Measurements from ENCODE around the gene VSX1.

The VSX1 gene

GRCh38 chr20:25047766-25048165 lies 34.2 kb downstream of the VSX1 start:
- no peak overlapping the region for H3K9ac ChIP-seq (ENCODE audit: low read length)
- no peaks in the 10 kb centered on the region for H3K4me1 ChIP-seq (ENCODE audit: control insufficient read depth, low read depth, low read length)
- H3K9me3 ChIP-seq (ENCODE audit: control insufficient read depth, low read depth, low read length) = no peaks in the 10 kb centered on the region
- H3K27ac ChIP-seq (ENCODE audit: low read length) = no peak overlapping the region
- no peaks in the 10 kb centered on the region for H3K36me3 ChIP-seq (ENCODE audit: control insufficient read depth, low read depth, low read length)
- no peaks in the 10 kb centered on the region for H3K27me3 ChIP-seq (ENCODE audit: control insufficient read depth, insufficient read depth, low read length)
- H3K4me3 ChIP-seq (ENCODE audit: low read length) = no peak overlapping the region

GRCh38 chr20:25046736-25047666 lies 34.9 kb downstream of the VSX1 start:
- Histone ChIP-seq H3K36me3 (ENCODE audit: control insufficient read depth, low read depth, low read length) (no peaks in the 10 kb centered on the region), H3K9ac (ENCODE audit: low read length) (no peak overlapping the region), H3K9me3 (ENCODE audit: control insufficient read depth, low read depth, low read length) (no peaks in the 10 kb centered on the region), H3K4me3 (ENCODE audit: low read length) (no peak overlapping the region), H3K27ac (ENCODE audit: low read length) (no peak overlapping the region), H3K4me1 (ENCODE audit: control insufficient read depth, low read depth, low read length) (no peaks in the 10 kb centered on the region), H3K27me3 (ENCODE audit: control insufficient read depth, insufficient read depth, low read length) (no peaks in the 10 kb centered on the region)

- Histone ChIP-seq H3K4me1 (ENCODE audit: control insufficient read depth, low read depth, low read length) (no peaks in the 10 kb centered on the region), H3K36me3 (ENCODE audit: control insufficient read depth, low read depth, low read length) (no peaks in the 10 kb centered on the region), H3K27me3 (ENCODE audit: control insufficient read depth, insufficient read depth, low read length) (no peaks in the 10 kb centered on the region), H3K27ac (ENCODE audit: low read length) (no peak overlapping the region), H3K9me3 (ENCODE audit: control insufficient read depth, low read depth, low read length) (no peaks in the 10 kb centered on the region), H3K9ac (ENCODE audit: low read length) (no peak overlapping the region), H3K4me3 (ENCODE audit: low read length) (no peak overlapping the region)
Measured at GRCh38 chr20:25046181-25046641, 35.7 kb downstream of the VSX1 start.

GRCh38 chr20:25045343-25045712 lies 36.6 kb downstream of the VSX1 start:
- Histone ChIP-seq H3K9ac (ENCODE audit: low read length) (no peak overlapping the region), H3K4me3 (ENCODE audit: low read length) (no peak overlapping the region), H3K36me3 (ENCODE audit: control insufficient read depth, low read depth, low read length) (no peaks in the 10 kb centered on the region), H3K9me3 (ENCODE audit: control insufficient read depth, low read depth, low read length) (no peaks in the 10 kb centered on the region), H3K27me3 (ENCODE audit: control insufficient read depth, insufficient read depth, low read length) (no peaks in the 10 kb centered on the region), H3K4me1 (ENCODE audit: control insufficient read depth, low read depth, low read length) (no peaks in the 10 kb centered on the region), H3K27ac (ENCODE audit: low read length) (no peak overlapping the region)

- no peaks in the 10 kb centered on the region for H3K27me3 ChIP-seq (ENCODE audit: control insufficient read depth, insufficient read depth, low read length)
- no peaks in the 10 kb centered on the region for H3K4me1 ChIP-seq (ENCODE audit: control insufficient read depth, low read depth, low read length)
- H3K27ac ChIP-seq (ENCODE audit: low read length) = no peak overlapping the region
- no peaks in the 10 kb centered on the region for H3K36me3 ChIP-seq (ENCODE audit: control insufficient read depth, low read depth, low read length)
- H3K4me3 ChIP-seq (ENCODE audit: low read length) = no peak overlapping the region
- no peak overlapping the region for H3K9ac ChIP-seq (ENCODE audit: low read length)
- no peaks in the 10 kb centered on the region for H3K9me3 ChIP-seq (ENCODE audit: control insufficient read depth, low read depth, low read length)
Measured at GRCh38 chr20:25044660-25045342, 37.1 kb downstream of the VSX1 start.

GRCh38 chr20:25044261-25044560 lies 37.7 kb downstream of the VSX1 start:
- Histone ChIP-seq H3K4me1 (ENCODE audit: control insufficient read depth, low read depth, low read length) (no peaks in the 10 kb centered on the region), H3K27ac (ENCODE audit: low read length) (no peak overlapping the region), H3K4me3 (ENCODE audit: low read length) (no peak overlapping the region), H3K9ac (ENCODE audit: low read length) (no peak overlapping the region), H3K36me3 (ENCODE audit: control insufficient read depth, low read depth, low read length) (no peaks in the 10 kb centered on the region), H3K9me3 (ENCODE audit: control insufficient read depth, low read depth, low read length) (no peaks in the 10 kb centered on the region), H3K27me3 (ENCODE audit: control insufficient read depth, insufficient read depth, low read length) (no peaks in the 10 kb centered on the region)

GRCh38 chr20:25043499-25044260 lies 38.3 kb downstream of the VSX1 start:
- Histone ChIP-seq H3K9ac (ENCODE audit: low read length) (no peak overlapping the region), H3K4me1 (ENCODE audit: control insufficient read depth, low read depth, low read length) (no peaks in the 10 kb centered on the region), H3K9me3 (ENCODE audit: control insufficient read depth, low read depth, low read length) (no peaks in the 10 kb centered on the region), H3K36me3 (ENCODE audit: control insufficient read depth, low read depth, low read length) (no peaks in the 10 kb centered on the region), H3K4me3 (ENCODE audit: low read length) (no peak overlapping the region), H3K27me3 (ENCODE audit: control insufficient read depth, insufficient read depth, low read length) (no peaks in the 10 kb centered on the region), H3K27ac (ENCODE audit: low read length) (no peak overlapping the region)

GRCh38 chr20:25042531-25043498 lies 39.1 kb downstream of the VSX1 start:
- no peak overlapping the region for H3K4me3 ChIP-seq (ENCODE audit: low read length)
- H3K36me3 ChIP-seq (ENCODE audit: control insufficient read depth, low read depth, low read length) = no peaks in the 10 kb centered on the region
- H3K9me3 ChIP-seq (ENCODE audit: control insufficient read depth, low read depth, low read length) = no peaks in the 10 kb centered on the region
- no peaks in the 10 kb centered on the region for H3K27me3 ChIP-seq (ENCODE audit: control insufficient read depth, insufficient read depth, low read length)
- H3K4me1 ChIP-seq (ENCODE audit: control insufficient read depth, low read depth, low read length) = no peaks in the 10 kb centered on the region
- no peak overlapping the region for H3K9ac ChIP-seq (ENCODE audit: low read length)
- no peak overlapping the region for H3K27ac ChIP-seq (ENCODE audit: low read length)

- no peaks in the 10 kb centered on the region for H3K9me3 ChIP-seq (ENCODE audit: control insufficient read depth, low read depth, low read length)
- H3K27ac ChIP-seq (ENCODE audit: low read length) = no peak overlapping the region
- no peak overlapping the region for H3K9ac ChIP-seq (ENCODE audit: low read length)
- no peaks in the 10 kb centered on the region for H3K27me3 ChIP-seq (ENCODE audit: control insufficient read depth, insufficient read depth, low read length)
- H3K4me3 ChIP-seq (ENCODE audit: low read length) = no peak overlapping the region
- H3K4me1 ChIP-seq (ENCODE audit: control insufficient read depth, low read depth, low read length) = no peaks in the 10 kb centered on the region
- no peaks in the 10 kb centered on the region for H3K36me3 ChIP-seq (ENCODE audit: control insufficient read depth, low read depth, low read length)
Measured at GRCh38 chr20:25041813-25042530, 40.0 kb downstream of the VSX1 start.

GRCh38 chr20:25040438-25040831 lies 41.5 kb downstream of the VSX1 start:
- H3K27ac ChIP-seq (ENCODE audit: low read length) = no peak overlapping the region
- H3K36me3 ChIP-seq (ENCODE audit: control insufficient read depth, low read depth, low read length) = no peaks in the 10 kb centered on the region
- H3K9me3 ChIP-seq (ENCODE audit: control insufficient read depth, low read depth, low read length) = no peaks in the 10 kb centered on the region
- no peaks in the 10 kb centered on the region for H3K27me3 ChIP-seq (ENCODE audit: control insufficient read depth, insufficient read depth, low read length)
- H3K4me3 ChIP-seq (ENCODE audit: low read length) = no peak overlapping the region
- no peaks in the 10 kb centered on the region for H3K4me1 ChIP-seq (ENCODE audit: control insufficient read depth, low read depth, low read length)
- H3K9ac ChIP-seq (ENCODE audit: low read length) = no peak overlapping the region
